HCT116 (cell line): ENCODE results near the gene SEPTIN5. TPM values are rescaled to one million over a fixed set of nuclear protein-coding genes. Genes with fewer than 3 reads are reported as not detected.

Source experiments
- ATAC-seq: fragments of 200-7000 bp; cut with Tn5 transposase; 2 replicates; pipeline ENCODE4 v1.9.1; 2020; ENCODE audit warnings: mild to moderate bottlenecking, moderate library complexity
- BruUV-seq: library from RNA; stranded (reverse); fragments of 400-500 nt; replicated peaks from 2 replicates; lab custom pipeline; 2021; lab: Mats Ljungman, UMichigan
- CTCF ChIA-PET: fragments of 300-600 bp; sonication (Branson Sonifier 250); formaldehyde crosslinking; loops from one replicate; lab custom pipeline; 2021; ENCODE audit warnings: antibody characterized with exemption; lab: Charles Lee
- POLR2A ChIA-PET: fragments of 300-600, 350-600 bp; sonication (Branson Sonifier 250); formaldehyde crosslinking; loops from one replicate; lab custom pipeline; 2021; ENCODE audit warnings: antibody characterized with exemption; lab: Charles Lee
- RAD21 ChIA-PET, 2 experiments: fragments of 300-600 bp; sonication (Branson Sonifier 250); formaldehyde crosslinking; loops; one replicate each; lab custom pipeline; 2023; ENCODE audit warnings: low total read pairs in 2 of 2; ENCODE audit not compliant: uncharacterized antibody in 2 of 2, unreplicated experiment in 2 of 2, low non-redundant PET in 1 of 2; lab: Charles Lee
- DNase-seq: peaks from one replicate; pipeline ENCODE4 v3.0.0-alpha.2; 2010; ENCODE audit warnings: low read depth, low spot score
- H2AFZ ChIP-seq: fragments of 200-600 bp; shearing (Covaris generic), sonication (generic); 2 replicates; pipeline ENCODE4 v1.6.1; 2017; ENCODE audit warnings: low read depth, mixed run types, mixed read lengths, antibody characterized with exemption, low read length; ENCODE audit not compliant: poor library complexity, severe bottlenecking
- H3K27ac ChIP-seq: 2 replicates; pipeline ENCODE4 v1.5.1; 2012; ENCODE audit warnings: low read depth, low read length
- H3K27me3 ChIP-seq: fragments of 200-600 bp; sonication (generic); 2 replicates; pipeline ENCODE4 v1.6.1; 2016; ENCODE audit warnings: mixed run types, low read length, mixed read lengths; ENCODE audit not compliant: insufficient read depth
- H3K36me3 ChIP-seq, 2 experiments: fragments of 200-500 bp in 1 of 2; fragments of 200-600 bp in 1 of 2; sonication (Bioruptor generic) in 1 of 2; sonication (generic) in 1 of 2; 2 replicates each; pipeline versions ENCODE4 v1.5.1 to v1.6.1; 2014 to 2016; ENCODE audit warnings: low read length in 2 of 2, inconsistent platforms in 1 of 2, mixed read lengths in 1 of 2, mixed run types in 1 of 2; ENCODE audit not compliant: insufficient read depth in 2 of 2, control insufficient read depth in 1 of 2
- H3K4me1 ChIP-seq, 2 experiments: fragments of 200-600 bp in 1 of 2; sonication (generic) in 1 of 2; 2 replicates each; pipeline versions ENCODE4 v1.5.1 to v1.6.1; 2012 to 2017; ENCODE audit warnings: low read length in 2 of 2, inconsistent platforms in 1 of 2, mild to moderate bottlenecking in 1 of 2, mixed read lengths in 1 of 2, mixed run types in 1 of 2, moderate library complexity in 1 of 2; ENCODE audit not compliant: insufficient read depth in 2 of 2, control insufficient read depth in 1 of 2
- H3K4me2 ChIP-seq: fragments of 200-600 bp; sonication (generic); 2 replicates; pipeline ENCODE4 v1.6.1; 2017; ENCODE audit warnings: mixed run types, low read length, mixed read lengths
- H3K4me3 ChIP-seq, 2 experiments: fragments of 200-600 bp in 1 of 2; sonication (generic) in 1 of 2; replicated peaks in 1 of 2; 2 replicates each; pipeline ENCODE4 v1.5.1; 2011 to 2016; ENCODE audit warnings: low read length in 2 of 2, control low read depth in 1 of 2, low read depth in 1 of 2, mild to moderate bottlenecking in 1 of 2, mixed read lengths in 1 of 2, mixed run types in 1 of 2
- H3K79me2 ChIP-seq: fragments of 200-600 bp; sonication (generic); 2 replicates; pipeline ENCODE4 v1.6.1; 2017; ENCODE audit warnings: mild to moderate bottlenecking, mixed run types, low read length, moderate library complexity, mixed read lengths; ENCODE audit not compliant: insufficient read depth
- H3K9ac ChIP-seq: fragments of 200-600 bp; sonication (generic); 2 replicates; pipeline ENCODE4 v1.6.1; 2016; ENCODE audit warnings: low read length, mixed read lengths
- H3K9me2 ChIP-seq: fragments of 200-600 bp; sonication (generic), shearing (Covaris generic); 2 replicates; pipeline ENCODE4 v1.6.1; 2017; ENCODE audit warnings: mixed run types, mild to moderate bottlenecking, moderate library complexity; ENCODE audit not compliant: insufficient read depth
- H3K9me3 ChIP-seq, 2 experiments: fragments of 200-500 bp in 1 of 2; fragments of 200-600 bp in 1 of 2; sonication (Bioruptor generic) in 1 of 2; sonication (generic) in 1 of 2; 2 replicates each; pipeline ENCODE4 v1.6.1; 2014 to 2017; ENCODE audit warnings: low read length in 2 of 2, mixed read lengths in 2 of 2, inconsistent platforms in 1 of 2, low read depth in 1 of 2, mild to moderate bottlenecking in 1 of 2, mixed run types in 1 of 2, moderate library complexity in 1 of 2; ENCODE audit not compliant: control insufficient read depth in 1 of 2, insufficient read depth in 1 of 2
- H4K20me1 ChIP-seq: fragments of 200-600 bp; sonication (generic), shearing (Covaris generic); 2 replicates; pipeline ENCODE4 v1.6.1; 2017; ENCODE audit warnings: mixed run types, mild to moderate bottlenecking, moderate library complexity; ENCODE audit not compliant: insufficient read depth
- ELF1 ChIP-seq: IDR thresholded peaks from 2 replicates; pipeline ENCODE4 v1.6.1; 2012; ENCODE audit warnings: low read depth, borderline replicate concordance
- EZH2phosphoT487 ChIP-seq: fragments of 200-600 bp; IDR thresholded peaks from 2 replicates; pipeline ENCODE4 v1.6.1; 2018; ENCODE audit warnings: antibody characterized with exemption, borderline replicate concordance
- FOSL1 ChIP-seq: IDR thresholded peaks from 2 replicates; pipeline ENCODE4 v1.6.1; 2012; ENCODE audit warnings: low read depth
- SP1 ChIP-seq: IDR thresholded peaks from 2 replicates; pipeline ENCODE4 v1.6.1; 2012; ENCODE audit warnings: low read depth
- YY1 ChIP-seq: IDR thresholded peaks from 2 replicates; pipeline ENCODE4 v1.6.1; 2011; ENCODE audit warnings: low read length, low read depth, moderate library complexity, mild to moderate bottlenecking; ENCODE audit not compliant: insufficient replicate concordance; ENCODE audit errors: extremely low read depth
- intact Hi-C: fragments of 100-400 bp; cut with micrococcal nuclease; formaldehyde crosslinking; loops from 2 replicates; pipeline ENCODE4 v1.10.0; 2022
- total RNA-seq: library from RNA; stranded (reverse); gene quantifications from one replicate; pipeline ENCODE4 v1.2.1, GENCODE V29; 2021; ENCODE audit not compliant: unreplicated experiment
- TF ChIP-seq, protein P1 (sequence below), 3 experiments: fragments of 200-600 bp in 1 of 3; sonication (generic) in 1 of 3; IDR thresholded peaks in 2 of 3; conservative IDR thresholded peaks in 1 of 3; 2 replicates each; pipeline ENCODE4 v1.5.1; 2012 to 2017; ENCODE audit warnings: low read depth in 2 of 3, low read length in 2 of 3, antibody characterized with exemption in 1 of 3, borderline replicate concordance in 1 of 3, control low read depth in 1 of 3, mild to moderate bottlenecking in 1 of 3, mixed read lengths in 1 of 3, mixed run types in 1 of 3, moderate library complexity in 1 of 3; ENCODE audit not compliant: insufficient read depth in 1 of 3

The SEPTIN5 gene
- total RNA-seq, 1 experiment from 2014 or later = 9.0 TPM

DNA sequence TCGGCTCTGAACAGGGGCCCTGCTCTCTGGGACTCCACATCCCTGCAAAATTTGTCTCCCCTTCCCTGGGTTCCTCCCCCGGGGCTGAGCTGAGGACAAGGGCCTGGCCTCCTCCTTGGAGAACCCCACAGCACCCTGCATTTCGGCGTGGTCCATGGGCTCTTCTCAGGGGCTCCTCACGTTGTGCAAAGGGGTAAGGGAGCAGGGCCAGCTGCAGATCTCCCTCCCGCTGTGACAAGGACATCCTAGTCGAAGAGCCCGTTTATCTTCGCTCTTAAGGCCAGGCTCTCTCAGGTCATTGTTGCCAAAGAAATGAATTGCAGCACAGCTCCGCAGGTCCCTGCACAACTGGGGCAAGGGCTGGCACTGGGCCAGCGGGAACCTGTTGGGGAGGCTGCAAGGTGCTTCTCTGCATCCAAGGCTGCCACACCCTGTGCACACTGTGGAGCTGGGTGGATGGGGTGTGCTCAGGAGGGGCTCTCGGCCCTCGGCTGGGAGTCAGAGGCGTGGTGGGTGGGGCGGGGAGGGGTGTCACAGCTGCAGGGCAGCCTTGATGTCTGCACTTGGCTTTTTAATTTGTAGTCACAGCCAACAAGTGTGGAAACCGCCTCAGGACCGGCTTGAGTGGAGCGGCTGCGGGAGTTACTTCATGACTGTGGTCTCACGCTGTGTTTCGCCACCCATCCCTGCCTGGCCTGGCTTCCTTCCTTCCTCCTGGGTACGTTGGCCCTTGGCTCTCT lies 26.6 kb upstream of the SEPTIN5 start:
- POLR2A ChIA-PET = no interaction called here

DNA sequence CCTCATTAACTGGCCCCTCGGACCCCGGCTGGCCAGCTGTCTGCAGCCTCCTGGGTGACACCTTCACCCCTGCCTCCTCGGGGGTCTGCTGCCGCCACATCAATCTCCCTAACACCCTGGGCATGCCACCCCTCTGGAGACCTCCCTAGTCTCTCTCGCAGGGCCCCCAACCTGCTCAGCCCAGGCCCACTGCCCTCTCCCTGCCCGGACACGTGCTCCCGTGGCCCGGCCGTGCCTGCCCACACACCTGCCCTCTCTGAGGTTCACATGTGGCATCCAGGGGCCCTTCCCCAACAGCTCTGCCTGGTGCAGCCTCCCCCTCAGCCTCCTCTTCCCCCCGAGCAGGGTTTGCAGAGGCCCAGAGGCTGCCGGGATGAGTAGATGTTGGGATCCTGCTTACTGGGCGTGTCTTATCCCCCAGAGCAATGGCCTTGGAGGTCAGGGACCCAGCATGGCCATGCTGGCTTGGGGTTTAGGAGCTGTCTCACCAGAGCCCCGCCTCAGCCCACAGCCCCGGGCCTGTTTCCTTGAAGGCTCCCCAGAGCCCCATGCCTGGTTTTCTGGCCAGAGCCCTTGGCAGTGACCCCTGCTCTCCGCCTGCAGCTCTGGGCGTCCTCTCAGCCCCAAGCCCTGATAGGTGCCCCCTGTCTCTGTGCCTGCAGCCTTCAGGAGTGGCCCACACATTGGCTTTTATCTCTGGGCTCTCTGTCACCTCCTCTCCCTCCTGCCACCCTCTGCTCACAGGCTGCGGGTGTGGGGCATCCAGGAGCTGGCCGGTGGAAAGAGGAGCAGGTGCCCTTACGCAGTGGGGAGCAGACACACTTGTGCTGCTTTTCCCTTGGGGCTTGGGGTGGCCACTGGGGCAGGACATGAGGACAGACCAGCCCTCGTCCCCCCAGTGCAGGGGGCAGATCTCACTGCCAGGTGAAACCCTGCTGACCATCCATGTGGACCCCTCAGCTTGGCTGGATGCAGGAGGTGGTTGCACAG lies 25.7 kb upstream of the SEPTIN5 start:
- no peaks in the 10 kb centered on the region for H3K27me3 ChIP-seq
- peaks cover 9 to 16% of the 10 kb centered on the region in 2 experiments for H3K4me1 ChIP-seq
- H3K9me3 ChIP-seq = no peaks in the 10 kb centered on the region
- no peaks in the 10 kb centered on the region for H3K9me2 ChIP-seq
- H2AFZ ChIP-seq = no peak overlapping the region
- H3K4me2 ChIP-seq = no peak overlapping the region
- ATAC-seq = no peak
- CTCF ChIA-PET = no interaction called here
- no peak overlapping the region for H3K9ac ChIP-seq
- DNase-seq = no peak
- TF ChIP-seq EZH2phosphoT487 (no peak), YY1 (no peak), ELF1 (no peak), SP1 (no peak), FOSL1 (no peak)
- TF ChIP-seq, protein P1, sequence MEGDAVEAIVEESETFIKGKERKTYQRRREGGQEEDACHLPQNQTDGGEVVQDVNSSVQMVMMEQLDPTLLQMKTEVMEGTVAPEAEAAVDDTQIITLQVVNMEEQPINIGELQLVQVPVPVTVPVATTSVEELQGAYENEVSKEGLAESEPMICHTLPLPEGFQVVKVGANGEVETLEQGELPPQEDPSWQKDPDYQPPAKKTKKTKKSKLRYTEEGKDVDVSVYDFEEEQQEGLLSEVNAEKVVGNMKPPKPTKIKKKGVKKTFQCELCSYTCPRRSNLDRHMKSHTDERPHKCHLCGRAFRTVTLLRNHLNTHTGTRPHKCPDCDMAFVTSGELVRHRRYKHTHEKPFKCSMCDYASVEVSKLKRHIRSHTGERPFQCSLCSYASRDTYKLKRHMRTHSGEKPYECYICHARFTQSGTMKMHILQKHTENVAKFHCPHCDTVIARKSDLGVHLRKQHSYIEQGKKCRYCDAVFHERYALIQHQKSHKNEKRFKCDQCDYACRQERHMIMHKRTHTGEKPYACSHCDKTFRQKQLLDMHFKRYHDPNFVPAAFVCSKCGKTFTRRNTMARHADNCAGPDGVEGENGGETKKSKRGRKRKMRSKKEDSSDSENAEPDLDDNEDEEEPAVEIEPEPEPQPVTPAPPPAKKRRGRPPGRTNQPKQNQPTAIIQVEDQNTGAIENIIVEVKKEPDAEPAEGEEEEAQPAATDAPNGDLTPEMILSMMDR (IDR thresholded peaks at IDR 0.05 in 2 of 3, conservative IDR thresholded peaks at IDR 0.05 in 1 of 3; ENCODE audit: borderline replicate concordance in 1 of 3, insufficient read depth in 1 of 3, low read depth in 2 of 3, low read length in 2 of 3) = no peak
- TF ChIP-seq, all 23 proteins: peak for 0
- Histone ChIP-seq H3K4me3 (no peak overlapping the region), H3K79me2 (no peaks in the 10 kb centered on the region), H4K20me1 (no peaks in the 10 kb centered on the region), H3K36me3 (no peaks in the 10 kb centered on the region), H3K27ac (no peak overlapping the region)
- intact Hi-C loops = no loop called here
- ChIA-PET POLR2A (no interaction called here), RAD21 (no interaction called here)
- no TSS peak for BruUV-seq

More for the DNA sequence above, 26.6 kb upstream of the SEPTIN5 start:
- TF ChIP-seq FOSL1 = no peak
- ChIA-PET CTCF (no interaction called here), RAD21 (no interaction called here)
- Histone ChIP-seq H3K27me3 (no peaks in the 10 kb centered on the region), H3K4me3 (no peak overlapping the region), H3K4me1 (peaks cover 9 to 16% of the 10 kb centered on the region in 2 experiments), H3K79me2 (no peaks in the 10 kb centered on the region), H3K4me2 (no peak overlapping the region), H2AFZ (no peak overlapping the region), H3K9me2 (no peaks in the 10 kb centered on the region), H3K27ac (no peak overlapping the region), H4K20me1 (no peaks in the 10 kb centered on the region), H3K36me3 (no peaks in the 10 kb centered on the region), H3K9me3 (no peaks in the 10 kb centered on the region), H3K9ac (no peak overlapping the region)
- no peak for DNase-seq
- BruUV-seq = no TSS peak
- intact Hi-C loops = no loop called here
- no peak for ATAC-seq
